ENCODE measurements around the gene SIAE. TPM values are rescaled to one million over a fixed set of nuclear protein-coding genes. Genes with fewer than 3 reads are reported as not detected.
"Not testable (repeated sequence)": the region's sequence is repeated elsewhere in the genome, so short reads cannot be mapped to it uniquely, and the experiment has no call there.

The SIAE gene
- total RNA-seq, 1 donor from 2014 or later, result 8.8 TPM

DNA sequence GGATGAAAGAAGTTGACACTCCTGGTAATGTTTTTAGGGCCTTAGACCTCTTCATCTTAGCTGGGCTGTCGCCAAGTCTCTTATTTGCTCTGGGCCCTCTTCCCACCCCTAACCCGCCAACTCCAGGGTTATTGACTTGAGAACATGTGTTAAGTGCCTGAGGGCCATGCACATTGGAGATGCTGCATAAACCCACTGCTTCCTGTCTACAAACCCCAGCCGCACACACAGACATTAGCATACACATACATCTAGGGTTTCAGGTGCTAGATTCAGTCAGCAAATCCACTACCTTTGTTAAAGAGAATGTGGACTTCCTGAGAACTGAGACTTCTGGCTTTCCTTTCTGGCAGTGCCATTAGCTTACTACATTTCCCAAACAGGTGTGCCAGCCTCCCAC, 61.5 kb downstream of the SIAE start:
- Mint-ChIP-seq H3K4me3 (no peak overlapping the region), H3K4me1 (no peaks in the 10 kb centered on the region), H3K27me3 (ENCODE audit: low read depth) (peaks cover 18% of the 10 kb centered on the region), H3K27ac (no peak overlapping the region), H3K9me3 (no peaks in the 10 kb centered on the region), H3K36me3 (no peaks in the 10 kb centered on the region)
- no peak for DNase-seq (ENCODE audit: low spot score in 2 of 2, unreplicated experiment in 2 of 2)
- TF ChIP-seq, protein P1, sequence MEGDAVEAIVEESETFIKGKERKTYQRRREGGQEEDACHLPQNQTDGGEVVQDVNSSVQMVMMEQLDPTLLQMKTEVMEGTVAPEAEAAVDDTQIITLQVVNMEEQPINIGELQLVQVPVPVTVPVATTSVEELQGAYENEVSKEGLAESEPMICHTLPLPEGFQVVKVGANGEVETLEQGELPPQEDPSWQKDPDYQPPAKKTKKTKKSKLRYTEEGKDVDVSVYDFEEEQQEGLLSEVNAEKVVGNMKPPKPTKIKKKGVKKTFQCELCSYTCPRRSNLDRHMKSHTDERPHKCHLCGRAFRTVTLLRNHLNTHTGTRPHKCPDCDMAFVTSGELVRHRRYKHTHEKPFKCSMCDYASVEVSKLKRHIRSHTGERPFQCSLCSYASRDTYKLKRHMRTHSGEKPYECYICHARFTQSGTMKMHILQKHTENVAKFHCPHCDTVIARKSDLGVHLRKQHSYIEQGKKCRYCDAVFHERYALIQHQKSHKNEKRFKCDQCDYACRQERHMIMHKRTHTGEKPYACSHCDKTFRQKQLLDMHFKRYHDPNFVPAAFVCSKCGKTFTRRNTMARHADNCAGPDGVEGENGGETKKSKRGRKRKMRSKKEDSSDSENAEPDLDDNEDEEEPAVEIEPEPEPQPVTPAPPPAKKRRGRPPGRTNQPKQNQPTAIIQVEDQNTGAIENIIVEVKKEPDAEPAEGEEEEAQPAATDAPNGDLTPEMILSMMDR (IDR thresholded peaks at IDR 0.05; ENCODE audit: unreplicated experiment), result no peak

DNA sequence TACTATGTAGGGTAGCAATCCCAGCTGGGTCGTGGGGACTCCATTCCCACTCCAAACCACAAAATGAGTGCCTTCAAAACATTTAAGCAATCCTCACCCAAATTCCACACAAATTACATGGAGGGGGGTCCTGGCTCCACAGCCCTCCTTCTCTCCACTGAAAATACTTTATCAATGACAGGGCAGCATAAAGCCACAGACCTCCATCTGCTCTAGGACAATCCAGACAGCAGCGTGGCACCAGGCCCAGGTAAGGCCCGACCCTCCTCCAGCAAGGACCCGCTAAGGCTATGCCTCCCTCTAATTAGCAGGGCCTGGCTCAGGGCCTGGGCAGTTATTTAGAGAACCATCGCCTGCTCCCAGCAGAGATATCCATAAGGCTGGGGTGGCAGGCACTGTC, 62.5 kb downstream of the SIAE start, which contains the start of gene PANX3:
PANX3 (plus strand) TSS at position 365 of the 400 bp plus-strand sequence. CDS start 129 bp downstream, outside the sequence.
- Mint-ChIP-seq H3K4me1 (no peaks in the 10 kb centered on the region), H3K4me3 (no peak within 1 kb of the TSS), H3K27me3 (ENCODE audit: low read depth) (peaks cover 15% of the 10 kb centered on the region), H3K9me3 (no peaks in the 10 kb centered on the region), H3K27ac (no peak within 1 kb of the TSS), H3K36me3 (no peaks in the 10 kb centered on the region)
- TF ChIP-seq, protein P1 (IDR thresholded peaks at IDR 0.05; ENCODE audit: unreplicated experiment), result no peak
- DNase-seq (ENCODE audit: low spot score in 2 of 2, unreplicated experiment in 2 of 2), result no peak

DNA sequence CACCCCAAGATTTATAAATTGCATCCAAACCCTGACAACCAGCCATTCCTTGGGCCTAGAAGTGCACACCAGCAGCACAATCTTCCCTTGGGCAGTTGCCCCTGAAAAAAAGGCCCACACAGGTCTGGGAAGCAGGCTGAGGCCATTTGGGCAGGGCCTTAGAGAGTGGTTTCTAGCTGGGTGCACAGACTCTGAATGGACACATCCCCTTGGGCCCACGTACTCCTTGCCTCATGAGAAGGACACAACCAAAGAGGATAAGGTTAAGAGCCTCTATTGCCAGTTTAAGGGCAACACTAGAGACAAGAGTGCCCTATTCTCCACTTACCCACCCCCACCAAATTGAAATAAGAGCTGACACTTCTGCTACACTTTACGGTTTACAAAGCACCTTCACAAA, 63.2 kb downstream of the SIAE start:
- no peak overlapping the region for H3K4me3 Mint-ChIP-seq
- H3K27me3 Mint-ChIP-seq (ENCODE audit: low read depth), result peaks cover 14% of the 10 kb centered on the region
- H3K27ac Mint-ChIP-seq, result no peak overlapping the region
- H3K4me1 Mint-ChIP-seq, result no peaks in the 10 kb centered on the region
- H3K36me3 Mint-ChIP-seq, result no peaks in the 10 kb centered on the region
- DNase-seq (ENCODE audit: low spot score in 2 of 2, unreplicated experiment in 2 of 2), result no peak
- no peaks in the 10 kb centered on the region for H3K9me3 Mint-ChIP-seq
- TF ChIP-seq, protein P1 (IDR thresholded peaks at IDR 0.05; ENCODE audit: unreplicated experiment), result no peak

DNA sequence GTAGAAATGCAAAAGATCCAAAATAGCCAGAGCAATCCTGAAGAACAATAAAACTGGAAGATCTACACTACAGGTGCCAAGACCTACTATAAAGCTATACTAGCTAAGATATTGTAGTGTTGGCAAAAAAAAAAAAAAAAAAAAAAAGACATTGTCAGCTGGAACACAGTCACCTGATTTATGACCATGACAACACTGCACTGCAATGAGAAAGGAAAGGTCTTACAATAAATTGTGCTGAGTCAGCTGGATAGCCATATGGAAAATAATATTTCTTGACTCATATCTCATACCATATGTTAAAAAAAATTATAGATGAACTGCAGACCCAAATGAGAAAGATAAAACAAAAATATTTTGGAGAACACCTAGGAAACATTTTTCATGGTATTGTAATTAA, 65.4 kb downstream of the SIAE start:
- H3K36me3 Mint-ChIP-seq, result no peaks in the 10 kb centered on the region

DNA sequence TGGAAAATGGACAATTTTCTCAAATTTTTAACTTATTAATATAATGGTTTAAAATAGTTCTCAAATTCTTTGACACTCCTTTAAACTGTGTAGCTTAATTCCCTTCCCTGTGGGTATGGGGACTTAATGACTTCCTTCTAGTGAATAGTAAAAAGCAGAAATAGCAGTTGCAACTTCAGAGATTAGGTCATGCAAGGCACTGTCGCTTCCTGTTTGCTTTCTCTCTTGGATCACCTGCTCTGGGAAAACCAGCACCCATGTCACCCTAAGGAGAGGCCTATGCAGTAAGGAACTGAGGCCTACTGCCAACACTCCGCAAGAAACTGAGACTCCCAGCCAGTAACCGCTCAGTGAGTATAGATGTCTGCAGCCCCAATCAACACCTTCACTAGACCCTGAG, 67.8 kb downstream of the SIAE start:
- Mint-ChIP-seq H3K36me3 (no peaks in the 10 kb centered on the region), H3K27ac (no peak overlapping the region), H3K27me3 (ENCODE audit: low read depth) (peaks cover 5% of the 10 kb centered on the region), H3K4me3 (no peak overlapping the region), H3K4me1 (no peaks in the 10 kb centered on the region), H3K9me3 (no peaks in the 10 kb centered on the region)
- DNase-seq (ENCODE audit: low spot score in 2 of 2, unreplicated experiment in 2 of 2), result no peak
- TF ChIP-seq, protein P1 (IDR thresholded peaks at IDR 0.05; ENCODE audit: unreplicated experiment), result no peak

More for the DNA sequence above, 65.4 kb downstream of the SIAE start:
- DNase-seq (ENCODE audit: low spot score in 2 of 2, unreplicated experiment in 2 of 2), result no peak
- H3K4me3 Mint-ChIP-seq, result no peak overlapping the region
- no peaks in the 10 kb centered on the region for H3K4me1 Mint-ChIP-seq
- TF ChIP-seq, protein P1 (IDR thresholded peaks at IDR 0.05; ENCODE audit: unreplicated experiment), result no peak
- no peaks in the 10 kb centered on the region for H3K9me3 Mint-ChIP-seq
- peaks cover 6% of the 10 kb centered on the region for H3K27me3 Mint-ChIP-seq (ENCODE audit: low read depth)
- no peak overlapping the region for H3K27ac Mint-ChIP-seq

DNA sequence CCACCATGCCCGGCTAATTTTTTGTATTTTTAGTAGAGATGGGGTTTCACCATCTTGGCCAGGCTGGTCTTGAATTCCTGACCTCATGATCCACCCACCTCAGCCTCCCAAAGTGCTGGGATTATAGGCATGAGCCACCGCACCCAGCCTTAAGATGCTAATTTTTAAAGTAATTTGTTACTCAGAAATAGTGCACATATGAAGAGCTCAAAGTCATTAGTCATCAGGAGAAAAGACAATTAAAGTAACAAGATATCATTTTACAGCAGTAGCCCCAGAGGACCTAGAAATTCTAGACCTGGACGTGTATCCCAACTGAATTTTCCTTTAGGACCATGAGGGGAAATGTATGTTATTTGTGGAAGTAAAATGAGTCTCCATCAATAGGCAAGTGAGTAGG, 70.8 kb downstream of the SIAE start:
- peaks cover 19% of the 10 kb centered on the region for H3K27me3 Mint-ChIP-seq (ENCODE audit: low read depth)

More for the DNA sequence above, 70.8 kb downstream of the SIAE start:
- H3K9me3 Mint-ChIP-seq; H3K27ac Mint-ChIP-seq; H3K36me3 Mint-ChIP-seq; H3K4me3 Mint-ChIP-seq; DNase-seq (ENCODE audit: low spot score in 2 of 2, unreplicated experiment in 2 of 2); H3K4me1 Mint-ChIP-seq: not testable (repeated sequence)

Data from mesothelial cell of epicardium (in vitro differentiated cells).